Smooth muscle cell (in vitro differentiated cells): Measurements from ENCODE around the gene ZBTB7C. TPM values are rescaled to one million over a fixed set of nuclear protein-coding genes. Genes with fewer than 3 reads are reported as not detected.

Experiments used
- DNase-seq: peaks from one replicate; lab custom pipeline; 2025; ENCODE audit not compliant: unreplicated experiment; lab: John Stamatoyannopoulos, UW
- H2AFZ ChIP-seq: fragments of 200-600 bp; sonication (generic); 2 replicates; pipeline ENCODE4 v1.6.0; 2016; ENCODE audit warnings: antibody characterized with exemption, low read depth, mild to moderate bottlenecking
- H3F3A ChIP-seq: fragments of 200-600 bp; sonication (generic); 2 replicates; pipeline ENCODE4 v1.6.0; 2017; ENCODE audit warnings: antibody characterized with exemption, low read depth
- H3K27ac ChIP-seq: fragments of 200-600 bp; sonication (generic); 2 replicates; pipeline ENCODE4 v1.5.1; 2016; ENCODE audit warnings: low read depth, mild to moderate bottlenecking
- H3K27me3 ChIP-seq: fragments of 200-600 bp; sonication (generic); 2 replicates; pipeline ENCODE4 v1.6.1; 2016; ENCODE audit warnings: low read depth, mild to moderate bottlenecking
- H3K36me3 ChIP-seq: fragments of 200-600 bp; sonication (generic); 2 replicates; pipeline ENCODE4 v1.5.1; 2016; ENCODE audit warnings: low read depth
- H3K4me1 ChIP-seq: fragments of 200-600 bp; sonication (generic); 2 replicates; pipeline ENCODE4 v1.5.1; 2016; ENCODE audit warnings: low read depth
- H3K4me2 ChIP-seq: fragments of 200-600 bp; sonication (generic); 2 replicates; pipeline ENCODE4 v1.6.0; 2016; ENCODE audit warnings: mild to moderate bottlenecking
- H3K4me3 ChIP-seq: fragments of 200-600 bp; sonication (generic); 2 replicates; pipeline ENCODE4 v1.5.1; 2016; ENCODE audit warnings: mild to moderate bottlenecking
- H3K79me2 ChIP-seq: fragments of 200-600 bp; sonication (generic); 2 replicates; pipeline ENCODE4 v1.6.0; 2016; ENCODE audit warnings: low read depth, mild to moderate bottlenecking
- H3K9ac ChIP-seq: fragments of 200-600 bp; sonication (generic); 2 replicates; pipeline ENCODE4 v1.6.0; 2016; ENCODE audit warnings: low read depth
- H3K9me3 ChIP-seq: fragments of 200-600 bp; sonication (generic); replicated peaks from 2 replicates; pipeline ENCODE4 v1.5.1; 2016; ENCODE audit warnings: low read depth
- H4K20me1 ChIP-seq: fragments of 200-600 bp; sonication (generic); 2 replicates; pipeline ENCODE4 v1.6.0; 2016; ENCODE audit warnings: low read depth
- CTCF ChIP-seq: fragments of 200-600 bp; sonication (generic); IDR thresholded peaks from 2 replicates; pipeline ENCODE4 v1.5.1; 2017; ENCODE audit warnings: borderline replicate concordance, mild to moderate bottlenecking, antibody characterized with exemption; ENCODE audit not compliant: insufficient read depth, poor library complexity, severe bottlenecking
- WGBS: methylation state at CpG from one replicate; pipeline ENCODE4 v1.1.7; 2016; ENCODE audit warnings: low lambda C conversion rate; 5-methylcytosine and 5-hydroxymethylcytosine counted together
- polyA plus RNA-seq: library from polyadenylated mRNA; unstranded; fragments of >200 nt; fragmentation: Nextera tagmentation; extraction: Ambion mirVana; gene quantifications from 2 replicates; pipeline ENCODE4 v1.2.1, GENCODE V29; 2016
- total RNA-seq: library from RNA; depleted of rRNA; stranded (reverse); fragments of >200 nt; gene quantifications from 2 replicates; pipeline ENCODE4 v1.2.3, GENCODE V29; 2014

The ZBTB7C gene
- total and polyA plus RNA-seq, 2 experiments from 2014 or later, result 0.48 to 0.63 TPM

GRCh38 chr18:48219810-48220499 lies 189.2 kb downstream of the ZBTB7C start:
- Histone ChIP-seq H4K20me1 (no peaks in the 10 kb centered on the region), H3K4me3 (no peak overlapping the region), H3K79me2 (no peaks in the 10 kb centered on the region), H3K4me2 (no peak overlapping the region), H2AFZ (no peak overlapping the region), H3K4me1 (no peaks in the 10 kb centered on the region), H3K27me3 (peaks cover 12% of the 10 kb centered on the region), H3F3A (no peaks in the 10 kb centered on the region), H3K9ac (no peak overlapping the region), H3K27ac (no peak overlapping the region), H3K9me3 (no peaks in the 10 kb centered on the region), H3K36me3 (no peaks in the 10 kb centered on the region)
- no peak for TF ChIP-seq CTCF
- DNase-seq, result no peak
- 93% methylated on average over 2 of the region's 2 CpGs for WGBS

- H3K79me2 ChIP-seq, result no peaks in the 10 kb centered on the region
Measured at GRCh38 chr18:48219037-48219809, 190.0 kb downstream of the ZBTB7C start.

GRCh38 chr18:48218285-48219022 lies 190.7 kb downstream of the ZBTB7C start:
- Histone ChIP-seq H3K27me3 (peaks cover 11% of the 10 kb centered on the region), H3K9ac (no peak overlapping the region), H3K4me3 (no peak overlapping the region), H3K27ac (no peak overlapping the region), H3F3A (no peaks in the 10 kb centered on the region), H3K4me1 (no peaks in the 10 kb centered on the region), H3K4me2 (no peak overlapping the region), H3K36me3 (no peaks in the 10 kb centered on the region), H3K79me2 (no peaks in the 10 kb centered on the region), H4K20me1 (no peaks in the 10 kb centered on the region), H2AFZ (no peak overlapping the region), H3K9me3 (no peaks in the 10 kb centered on the region)
- no peak for DNase-seq
- 92% methylated on average over 7 of the region's 7 CpGs for WGBS
- no peak for TF ChIP-seq CTCF

More at GRCh38 chr18:48219037-48219809, 190.0 kb downstream of the ZBTB7C start:
- H3K4me2 ChIP-seq, result no peak overlapping the region
- no peak overlapping the region for H3K27ac ChIP-seq
- no peaks in the 10 kb centered on the region for H3K36me3 ChIP-seq
- peaks cover 12% of the 10 kb centered on the region for H3K27me3 ChIP-seq
- no peaks in the 10 kb centered on the region for H3F3A ChIP-seq
- H3K9me3 ChIP-seq, result no peaks in the 10 kb centered on the region
- TF ChIP-seq CTCF, result no peak
- H4K20me1 ChIP-seq, result no peaks in the 10 kb centered on the region
- no peak overlapping the region for H3K9ac ChIP-seq
- WGBS, result 80% methylated on average over 6 of the region's 6 CpGs
- H3K4me1 ChIP-seq, result no peaks in the 10 kb centered on the region
- DNase-seq, result no peak
- H3K4me3 ChIP-seq, result no peak overlapping the region
- no peak overlapping the region for H2AFZ ChIP-seq
